Psoas muscle (tissue), 8 donors: ENCODE data around the gene GRIN2A. TPM values are rescaled to one million over a fixed set of nuclear protein-coding genes. Genes with fewer than 3 reads are reported as not detected.

ENCODE experiments used
- ATAC-seq, 4 donors: fragments of 200-7000 bp; cut with Tn5 transposase; one replicate each; pipeline ENCODE4 v1.9.1; 2020; ENCODE audit warnings: moderate library complexity in 3 of 4, mild to moderate bottlenecking in 2 of 4
- DNase-seq, 2 donors: peaks; one replicate each; pipeline ENCODE4 v3.0.0-alpha.2; 2020
- H3K27ac ChIP-seq: fragments of 200-600 bp; one replicate; pipeline ENCODE4 v1.8.0; 2022
- H3K27me3 ChIP-seq, 3 donors: fragments of 200-600 bp in 1 of 3; one replicate each; pipeline versions ENCODE4 v1.6.1 to v1.8.0; 2013 to 2022; ENCODE audit warnings: low read length in 2 of 3, mild to moderate bottlenecking in 2 of 3, moderate library complexity in 1 of 3; ENCODE audit not compliant: insufficient read depth in 3 of 3
- H3K36me3 ChIP-seq, 2 donors: fragments of 200-600 bp in 1 of 2; one replicate each; pipeline versions ENCODE4 v1.6.1 to v1.8.0; 2013 to 2022; ENCODE audit warnings: low read depth in 1 of 2, mild to moderate bottlenecking in 1 of 2, moderate library complexity in 1 of 2; ENCODE audit not compliant: insufficient read depth in 1 of 2
- H3K4me1 ChIP-seq: fragments of 200-600 bp; one replicate; pipeline ENCODE4 v1.8.0; 2022
- H3K4me3 ChIP-seq: fragments of 200-600 bp; one replicate; pipeline ENCODE4 v1.8.0; 2022; ENCODE audit warnings: mild to moderate bottlenecking
- H3K9me3 ChIP-seq: fragments of 200-600 bp; one replicate; pipeline ENCODE4 v1.8.0; 2022
- CTCF ChIP-seq: fragments of 200-600 bp; IDR thresholded peaks from one replicate; pipeline ENCODE4 v1.8.0; 2022; ENCODE audit warnings: antibody characterized with exemption
- WGBS, 3 donors: extraction: QIAGEN DNeasy Blood & Tissue Kit; methylation state at CpG; one replicate each; pipeline versions ENCODE4 v1.1.6 to v1.1.7; 2013; 5-methylcytosine and 5-hydroxymethylcytosine counted together
- intact Hi-C, 2 donors: fragments of 100-400 bp; cut with DNase I; formaldehyde crosslinking; loops; one replicate each; pipeline versions ENCODE4 v1.11.0 to v1.14.2; 2022
- polyA plus RNA-seq, 3 donors: library from polyadenylated mRNA; stranded (reverse); fragments of 200-250 nt; gene quantifications; one replicate each; pipeline ENCODE4 v1.2.3, GENCODE V29; 2013
- total RNA-seq, 4 donors: library from RNA; stranded (reverse); fragmentation: NEBNext Ultra II Directional in 2 of 4; extraction: Animal tissue kit (Norgen Biotek cat#: 25700) in 2 of 4; gene quantifications; one replicate each; pipeline versions ENCODE4 v1.2.1 to v1.2.4, GENCODE V29; 2021 to 2023
- donor health status: healthy with polysubstance abuse.
- donor health status: DM: no; HTN: no; CAD: no; lungs with moderate emphysema.
- donor health status: Bipolar disorder and iron deficiency.
- donor health status: healthy.
- donor health status: DM: yes; HTN: yes; CAD: no.
- donor health status: DM: no; HTN: no; CAD: no.
- donor health status: DM: no; HTN: no; CAD: no.
- donor health status: DM: yes; HTN: yes; CAD: no.

Gene GRIN2A
- total and polyA plus RNA-seq, 7 donors, result 0.01 to 0.62 (median 0.17) TPM; not detected in 2

DNA sequence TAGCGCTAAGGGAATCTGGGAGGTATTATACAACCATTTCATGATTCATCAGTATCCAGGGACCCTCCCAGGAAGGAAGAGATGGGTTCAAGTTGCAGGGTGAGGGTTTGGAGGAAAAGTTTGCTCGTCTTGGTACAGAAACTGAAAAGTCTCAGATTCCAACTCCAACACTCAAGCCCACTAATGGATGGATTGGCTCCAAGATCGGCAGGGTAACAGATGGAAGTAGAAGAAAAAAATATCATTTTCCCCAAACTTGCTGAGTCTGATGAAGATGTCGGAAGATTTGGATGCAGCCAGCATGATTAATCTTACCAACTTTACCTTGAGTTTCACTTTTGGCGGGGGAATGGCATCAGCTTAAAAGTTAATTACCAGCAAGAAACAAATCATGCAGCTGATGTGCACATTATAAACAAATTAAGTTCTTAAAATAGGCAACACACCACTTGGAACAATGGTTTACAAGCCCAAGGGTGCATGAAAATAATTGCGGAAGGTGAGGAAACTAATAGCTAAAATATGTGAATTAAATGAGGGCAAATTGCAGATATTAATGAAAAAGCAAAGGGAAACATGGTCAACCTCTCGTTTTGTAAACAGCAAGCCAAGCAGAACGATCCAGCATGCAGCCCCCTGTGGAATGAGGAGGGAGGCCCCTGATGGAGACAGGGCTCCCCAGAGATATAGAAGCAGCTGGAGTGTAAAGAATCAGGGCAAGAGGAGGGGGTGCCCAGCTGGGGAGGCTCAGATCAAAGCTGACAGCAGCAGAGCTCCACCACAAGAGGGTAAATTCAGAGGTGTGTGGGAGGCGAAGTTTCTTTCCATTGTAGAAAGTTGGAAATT, 44.1 kb upstream of the GRIN2A start:
- H3K9me3 ChIP-seq, result no peaks in the 10 kb centered on the region
- DNase-seq (no peak), ATAC-seq (no peak)
- H3K27me3 ChIP-seq, result no peaks in the 10 kb centered on the region
- no peaks in the 10 kb centered on the region for H3K36me3 ChIP-seq
- H3K4me3 ChIP-seq, result no peak overlapping the region
- intact Hi-C loops, result no loop called here
- WGBS, 3 donors, result 30 to 38% (median 33%) methylated on average over 9 of the region's 9 CpGs
- no peak overlapping the region for H3K27ac ChIP-seq
- no peaks in the 10 kb centered on the region for H3K4me1 ChIP-seq
- no peak for TF ChIP-seq CTCF

DNA sequence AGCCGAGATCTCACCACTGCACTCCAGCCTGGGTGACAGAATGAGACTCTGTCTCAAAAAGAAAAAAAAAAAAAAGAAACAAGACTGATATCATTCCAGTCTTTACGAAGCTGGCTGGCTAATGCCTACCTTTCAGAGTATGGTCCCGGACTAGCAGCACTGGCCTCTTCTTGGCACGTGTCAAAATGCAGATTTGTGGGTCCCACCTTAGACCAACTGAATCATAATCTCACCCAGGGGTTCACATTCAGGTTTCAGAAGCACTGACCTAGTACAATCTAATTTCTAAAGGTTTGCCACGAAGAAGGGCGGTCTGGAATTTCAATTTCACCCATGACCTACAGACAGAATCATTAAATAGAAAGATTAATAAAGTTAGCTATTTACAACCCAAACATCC, 43.4 kb upstream of the GRIN2A start:
- WGBS, 3 donors, result 69 to 78% (median 72%) methylated on average over 6 of the region's 6 CpGs
- ATAC-seq (no peak), DNase-seq (no peak)
- intact Hi-C loops, result no loop called here
- Histone ChIP-seq H3K27me3 (no peaks in the 10 kb centered on the region), H3K36me3 (no peaks in the 10 kb centered on the region), H3K27ac (no peak overlapping the region), H3K4me3 (no peak overlapping the region), H3K4me1 (no peaks in the 10 kb centered on the region), H3K9me3 (no peaks in the 10 kb centered on the region)
- no peak for TF ChIP-seq CTCF

- H3K4me1 ChIP-seq, result no peaks in the 10 kb centered on the region
- 83 to 94% (median 86%) methylated on average over 4 of the region's 4 CpGs for WGBS, 3 donors
- no peak overlapping the region for H3K27ac ChIP-seq
Observed at GRCh38 chr16:10224850-10225249, 42.6 kb upstream of the GRIN2A start.

DNA sequence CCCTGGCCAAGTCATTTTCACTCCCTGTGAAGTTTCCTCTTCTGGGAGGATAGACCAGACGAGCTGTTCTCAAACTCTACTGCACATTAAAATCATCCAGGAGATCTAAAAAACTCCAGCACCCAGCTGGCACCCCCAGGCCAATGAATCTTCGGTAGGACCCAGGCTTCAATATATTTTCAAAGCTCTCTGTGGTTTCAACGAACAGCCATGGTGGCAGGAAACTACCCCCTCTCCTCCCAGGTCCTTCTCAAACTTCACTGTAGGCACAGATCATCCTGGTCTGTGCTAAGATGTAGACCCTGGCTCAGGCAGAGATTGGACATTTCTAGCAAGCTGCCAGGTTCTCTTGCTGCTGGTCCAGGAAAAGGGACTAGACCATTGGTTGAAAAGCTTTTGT, 38.7 kb upstream of the GRIN2A start:
- Histone ChIP-seq H3K36me3 (no peaks in the 10 kb centered on the region), H3K27me3 (no peaks in the 10 kb centered on the region), H3K4me1 (no peaks in the 10 kb centered on the region), H3K27ac (no peak overlapping the region), H3K4me3 (no peak overlapping the region), H3K9me3 (no peaks in the 10 kb centered on the region)
- DNase-seq, result no peak
- TF ChIP-seq CTCF, result no peak
- ATAC-seq, result no peak
- WGBS, 3 donors, result 60 to 71% (median 62%) methylated on average over 3 of the region's 3 CpGs
- intact Hi-C loops, result no loop called here

More at GRCh38 chr16:10224850-10225249, 42.6 kb upstream of the GRIN2A start:
- Histone ChIP-seq H3K4me3 (no peak overlapping the region), H3K36me3 (no peaks in the 10 kb centered on the region), H3K9me3 (no peaks in the 10 kb centered on the region), H3K27me3 (no peaks in the 10 kb centered on the region)
- ATAC-seq (no peak), DNase-seq (no peak)
- intact Hi-C loops, result no loop called here
- no peak for TF ChIP-seq CTCF

- no peak for DNase-seq
- WGBS, 3 donors, result 48 to 55% (median 50%) methylated on average over 4 of the region's 4 CpGs
- ATAC-seq, result no peak
Observed at GRCh38 chr16:10219742-10220141, 37.5 kb upstream of the GRIN2A start.

More at GRCh38 chr16:10219742-10220141, 37.5 kb upstream of the GRIN2A start:
- no peak for TF ChIP-seq CTCF
- H3K9me3 ChIP-seq, result no peaks in the 10 kb centered on the region
- no peaks in the 10 kb centered on the region for H3K4me1 ChIP-seq
- intact Hi-C loops, result no loop called here
- no peaks in the 10 kb centered on the region for H3K27me3 ChIP-seq
- no peaks in the 10 kb centered on the region for H3K36me3 ChIP-seq
- no peak overlapping the region for H3K27ac ChIP-seq
- H3K4me3 ChIP-seq, result no peak overlapping the region
